CD4-positive, alpha-beta memory T cell (primary cell): ENCODE results near the gene C1orf87. TPM values are rescaled to one million over a fixed set of nuclear protein-coding genes. Genes with fewer than 3 reads are reported as not detected.

ENCODE experiments used
- CTCF ChIA-PET: fragments of 350-600 bp; sonication (Branson Sonifier 250); formaldehyde crosslinking; loops from one replicate; lab custom pipeline; 2021; ENCODE audit warnings: inconsistent platforms; ENCODE audit not compliant: partially characterized antibody; lab: Charles Lee
- POLR2A ChIA-PET: fragments of 350-600 bp; sonication (Branson Sonifier 250); formaldehyde crosslinking; loops from one replicate; lab custom pipeline; 2021; ENCODE audit not compliant: partially characterized antibody; lab: Charles Lee
- DNase-seq, 5 donors: peaks; one replicate each; pipeline versions ENCODE4 v3.0.0 to v3.0.0-alpha.2; 2020 to 2022; ENCODE audit warnings: mixed read lengths in 1 of 5
- H3K27ac ChIP-seq: one replicate; pipeline ENCODE4 v1.7.0; 2013; ENCODE audit warnings: low read depth, low read length
- H3K27me3 ChIP-seq: 2 replicates; pipeline ENCODE4 v1.7.0; 2013; ENCODE audit warnings: mild to moderate bottlenecking, low read length, moderate library complexity; ENCODE audit not compliant: insufficient read depth
- H3K36me3 ChIP-seq: 2 replicates; pipeline ENCODE4 v1.7.0; 2013; ENCODE audit warnings: mild to moderate bottlenecking, low read length, moderate library complexity; ENCODE audit not compliant: insufficient read depth
- H3K4me1 ChIP-seq: 2 replicates; pipeline ENCODE4 v1.7.0; 2013; ENCODE audit warnings: mild to moderate bottlenecking, low read length, moderate library complexity; ENCODE audit not compliant: insufficient read depth
- H3K4me3 ChIP-seq, 2 donors: one replicate each; pipeline ENCODE4 v1.7.0; 2013; ENCODE audit warnings: low read length in 2 of 2, mild to moderate bottlenecking in 1 of 2
- H3K9me3 ChIP-seq, 2 donors: one replicate each; pipeline ENCODE4 v1.7.0; 2013; ENCODE audit warnings: low read length in 2 of 2, control low read depth in 1 of 2; ENCODE audit not compliant: control insufficient read depth in 1 of 2
- H3K27ac Mint-ChIP-seq, 7 donors: one replicate each; pipeline ENCODE4 v1.8.0; 2020 to 2021; ENCODE audit warnings: mixed read lengths in 7 of 7, mild to moderate bottlenecking in 6 of 7, inconsistent platforms in 3 of 7, moderate library complexity in 3 of 7
- H3K27me3 Mint-ChIP-seq, 2 donors: one replicate each; pipeline ENCODE4 v1.8.0; 2020 to 2021; ENCODE audit warnings: mixed read lengths in 2 of 2
- H3K36me3 Mint-ChIP-seq, 2 donors: one replicate each; pipeline ENCODE4 v1.8.0; 2020 to 2021; ENCODE audit warnings: mixed read lengths in 2 of 2, inconsistent platforms in 1 of 2, mild to moderate bottlenecking in 1 of 2
- H3K4me1 Mint-ChIP-seq, 4 donors: one replicate each; pipeline ENCODE4 v1.8.0; 2020 to 2021; ENCODE audit warnings: mixed read lengths in 4 of 4, mild to moderate bottlenecking in 1 of 4
- H3K4me3 Mint-ChIP-seq, 8 donors: one replicate each; pipeline ENCODE4 v1.8.0; 2020 to 2021; ENCODE audit warnings: mixed read lengths in 8 of 8, mild to moderate bottlenecking in 7 of 8, moderate library complexity in 6 of 8, inconsistent platforms in 3 of 8
- H3K9me3 Mint-ChIP-seq, 8 donors: one replicate each; pipeline ENCODE4 v1.8.0; 2020 to 2021; ENCODE audit warnings: mixed read lengths in 8 of 8, mild to moderate bottlenecking in 5 of 8, inconsistent platforms in 3 of 8, moderate library complexity in 1 of 8
- intact Hi-C: fragments of 100-400 bp; cut with micrococcal nuclease; formaldehyde crosslinking; loops from one replicate; pipeline ENCODE4 v1.15.1; 2023
- polyA plus RNA-seq, 2 donors: library from polyadenylated mRNA; unstranded; fragments of 300-500 nt; fragmentation: Illumina TruSeq; gene quantifications; one replicate each; pipeline ENCODE4 v1.2.3, GENCODE V29; 2021
- total RNA-seq, 2 experiments: library from RNA; stranded (reverse); gene quantifications; one replicate each; pipeline ENCODE4 v1.2.3, GENCODE V29; 2021

The C1orf87 gene
- total and polyA plus RNA-seq, 4 experiments from 2014 or later: not detected

DNA sequence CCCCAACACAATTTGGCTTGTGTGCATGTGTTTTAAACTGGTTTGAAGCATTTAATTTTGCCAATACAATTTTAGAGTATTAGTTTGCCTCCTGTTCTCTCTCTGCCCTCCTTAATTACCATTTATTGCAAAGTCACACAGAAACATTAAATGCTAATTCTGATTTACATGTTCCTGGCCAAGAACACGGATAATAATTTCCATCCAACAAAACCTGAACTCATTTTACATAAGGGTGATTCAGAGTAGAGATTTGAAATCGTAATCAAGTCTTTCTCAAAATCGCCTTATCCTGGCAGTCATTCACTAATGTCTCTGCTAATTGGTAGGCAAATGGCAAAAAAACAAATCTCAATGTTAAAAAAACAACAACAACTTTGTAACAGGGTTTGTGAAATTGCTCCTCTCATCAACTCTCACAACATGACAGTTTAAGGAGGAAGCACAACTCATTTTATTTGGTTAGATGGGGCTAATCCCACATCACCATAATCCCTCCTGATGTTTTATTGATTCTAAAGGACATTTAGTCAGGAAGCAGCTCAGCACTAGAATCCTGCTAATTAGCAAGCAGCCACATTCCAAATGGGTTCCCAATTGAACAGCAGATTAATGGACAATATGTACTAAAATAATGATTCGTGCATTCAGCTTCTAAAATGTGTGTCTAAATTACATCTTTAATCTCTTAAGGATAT is 55.9 kb downstream of the C1orf87 start:
- ChIA-PET CTCF (no interaction called here), POLR2A (no interaction called here)
- intact Hi-C loops: no loop called here
- no peaks in the 10 kb centered on the region for H3K36me3 Mint-ChIP-seq
- no peak overlapping the region for H3K4me3 Mint-ChIP-seq
- Histone ChIP-seq H3K27ac (no peak overlapping the region), H3K4me1 (no peaks in the 10 kb centered on the region), H3K9me3 (no peaks in the 10 kb centered on the region), H3K4me3 (no peak overlapping the region), H3K36me3 (no peaks in the 10 kb centered on the region), H3K27me3 (no peaks in the 10 kb centered on the region)
- H3K9me3 Mint-ChIP-seq: peaks cover 0 to 12% (median 3%) of the 10 kb centered on the region in 8 donors
- H3K27me3 Mint-ChIP-seq: peaks cover 3 to 9% of the 10 kb centered on the region in 2 donors
- H3K27ac Mint-ChIP-seq: no peak overlapping the region
- DNase-seq: no peak
- no peaks in the 10 kb centered on the region for H3K4me1 Mint-ChIP-seq

DNA sequence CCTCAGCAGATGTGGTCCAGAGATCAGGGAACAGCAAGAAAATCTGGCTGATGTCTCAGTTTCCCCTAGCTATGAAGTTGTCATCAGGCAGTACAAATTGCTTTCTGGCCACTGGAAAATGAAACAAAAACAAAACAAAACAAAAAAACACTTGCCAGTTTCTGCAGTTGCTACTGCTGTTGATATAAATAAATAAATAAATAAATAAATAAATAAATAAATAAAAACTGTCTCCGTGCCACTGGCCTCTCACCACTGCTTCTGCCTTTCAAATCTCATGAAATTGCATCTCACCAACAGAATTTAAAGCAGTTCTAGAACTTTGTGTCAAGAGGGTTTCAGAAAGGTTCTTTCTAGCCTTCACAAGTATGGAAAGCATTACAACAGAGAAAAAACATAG is 62.9 kb downstream of the C1orf87 start:
- Mint-ChIP-seq H3K27me3 (peaks cover 3 to 7% of the 10 kb centered on the region in 2 donors), H3K27ac (no peak overlapping the region), H3K9me3 (no peaks in the 10 kb centered on the region), H3K4me3 (no peak overlapping the region), H3K36me3 (no peaks in the 10 kb centered on the region), H3K4me1 (no peaks in the 10 kb centered on the region)
- H3K36me3 ChIP-seq: no peaks in the 10 kb centered on the region
- ChIA-PET CTCF (no interaction called here), POLR2A (no interaction called here)
- intact Hi-C loops: no loop called here
- no peak for DNase-seq
- no peak overlapping the region for H3K4me3 ChIP-seq
- H3K27me3 ChIP-seq: no peaks in the 10 kb centered on the region
- H3K4me1 ChIP-seq: no peaks in the 10 kb centered on the region
- no peak overlapping the region for H3K27ac ChIP-seq
- H3K9me3 ChIP-seq: no peaks in the 10 kb centered on the region

GRCh38 chr1:60008500-60008899 is 65.1 kb downstream of the C1orf87 start:
- H3K27ac ChIP-seq: no peak overlapping the region
- DNase-seq: no peak
- peaks cover 0 to 4% (median 0%) of the 10 kb centered on the region in 8 donors for H3K9me3 Mint-ChIP-seq
- H3K36me3 ChIP-seq: no peaks in the 10 kb centered on the region
- CTCF ChIA-PET: interaction anchor here (1.0 kb wide), 1 partner anchor 32 kb away, joined by 5 read pairs; no protein-coding TSS in a partner anchor
- no peaks in the 10 kb centered on the region for H3K4me1 Mint-ChIP-seq
- no peak overlapping the region for H3K4me3 ChIP-seq
- POLR2A ChIA-PET: no interaction called here
- no peaks in the 10 kb centered on the region for H3K36me3 Mint-ChIP-seq
- intact Hi-C loops: no loop called here
- no peaks in the 10 kb centered on the region for H3K4me1 ChIP-seq
- no peak overlapping the region for H3K4me3 Mint-ChIP-seq
- H3K27me3 Mint-ChIP-seq: peaks cover 3 to 4% of the 10 kb centered on the region in 2 donors
- H3K27ac Mint-ChIP-seq: no peak overlapping the region
- H3K9me3 ChIP-seq: no peaks in the 10 kb centered on the region
- H3K27me3 ChIP-seq: no peaks in the 10 kb centered on the region

DNA sequence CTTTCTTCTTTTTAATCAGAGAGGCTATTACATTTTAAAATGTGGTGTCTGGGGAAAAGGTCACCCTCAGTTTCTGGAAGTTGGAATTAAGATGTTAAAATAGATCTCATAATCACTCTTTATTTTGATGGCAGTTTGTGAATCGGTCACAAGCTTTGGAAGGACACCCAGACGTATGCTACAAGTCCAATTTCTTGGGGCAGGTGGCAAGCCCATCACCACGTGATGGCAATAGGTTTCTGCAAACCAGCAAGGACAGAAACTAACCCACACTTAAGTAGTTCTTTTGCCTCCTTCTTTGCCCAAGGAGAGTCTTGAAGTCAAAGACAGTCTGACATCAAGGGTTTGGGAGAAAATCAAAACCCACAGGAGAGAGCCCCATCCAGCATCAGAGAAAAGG is 72.9 kb downstream of the C1orf87 start:
- Histone ChIP-seq H3K4me1 (no peaks in the 10 kb centered on the region), H3K27me3 (no peaks in the 10 kb centered on the region), H3K36me3 (no peaks in the 10 kb centered on the region), H3K9me3 (no peaks in the 10 kb centered on the region), H3K27ac (no peak overlapping the region), H3K4me3 (no peak overlapping the region)
- H3K4me3 Mint-ChIP-seq: no peak overlapping the region
- no peaks in the 10 kb centered on the region for H3K4me1 Mint-ChIP-seq
- H3K27ac Mint-ChIP-seq: no peak overlapping the region
- peaks cover 0 to 4% (median 0%) of the 10 kb centered on the region in 8 donors for H3K9me3 Mint-ChIP-seq
- no peaks in the 10 kb centered on the region for H3K36me3 Mint-ChIP-seq
- peaks cover 3 to 12% of the 10 kb centered on the region in 2 donors for H3K27me3 Mint-ChIP-seq
- intact Hi-C loops: no loop called here
- ChIA-PET CTCF (no interaction called here), POLR2A (no interaction called here)
- no peak for DNase-seq

GRCh38 chr1:59999746-60000145 is 73.8 kb downstream of the C1orf87 start:
- Mint-ChIP-seq H3K4me1 (no peaks in the 10 kb centered on the region), H3K9me3 (peaks cover 0 to 4% (median 0%) of the 10 kb centered on the region in 8 donors), H3K27me3 (peaks cover 3 to 15% of the 10 kb centered on the region in 2 donors), H3K27ac (no peak overlapping the region), H3K36me3 (no peaks in the 10 kb centered on the region), H3K4me3 (no peak overlapping the region)
- Histone ChIP-seq H3K27ac (no peak overlapping the region), H3K9me3 (no peaks in the 10 kb centered on the region), H3K27me3 (no peaks in the 10 kb centered on the region), H3K4me3 (no peak overlapping the region), H3K36me3 (no peaks in the 10 kb centered on the region), H3K4me1 (no peaks in the 10 kb centered on the region)
- ChIA-PET CTCF (interaction anchor here (1.6 kb wide), 1 partner anchor 29 kb away, joined by 3 read pairs; no protein-coding TSS in a partner anchor), POLR2A (no interaction called here)
- intact Hi-C loops: no loop called here
- DNase-seq: no peak

DNA sequence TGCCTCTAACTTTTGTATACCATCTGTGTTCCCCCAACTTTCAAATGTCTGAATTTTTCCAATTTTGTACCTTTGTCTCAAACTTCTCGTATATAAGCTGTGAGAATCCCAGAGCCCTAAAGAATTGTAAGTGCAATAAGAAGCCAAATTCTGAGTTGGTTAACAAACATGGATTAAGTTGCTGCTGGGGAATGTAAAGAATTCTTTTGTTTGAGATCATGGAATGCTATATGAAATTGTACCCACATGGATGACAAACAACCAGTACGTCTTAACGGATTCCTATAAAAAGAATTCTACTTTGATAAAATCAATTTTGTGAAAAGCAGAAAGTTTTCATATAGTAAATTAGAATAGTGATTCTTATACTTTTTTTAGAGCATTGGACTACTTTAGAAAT is 74.6 kb downstream of the C1orf87 start:
- Histone ChIP-seq H3K4me3 (no peak overlapping the region), H3K9me3 (no peaks in the 10 kb centered on the region), H3K27ac (no peak overlapping the region), H3K27me3 (no peaks in the 10 kb centered on the region), H3K4me1 (no peaks in the 10 kb centered on the region), H3K36me3 (no peaks in the 10 kb centered on the region)
- Mint-ChIP-seq H3K36me3 (no peaks in the 10 kb centered on the region), H3K4me1 (no peaks in the 10 kb centered on the region), H3K27me3 (peaks cover 3 to 13% of the 10 kb centered on the region in 2 donors), H3K4me3 (no peak overlapping the region), H3K9me3 (peaks cover 0 to 4% (median 0%) of the 10 kb centered on the region in 8 donors), H3K27ac (no peak overlapping the region)
- CTCF ChIA-PET: interaction anchor here (1.6 kb wide), 1 partner anchor 28 kb away, joined by 3 read pairs; no protein-coding TSS in a partner anchor
- intact Hi-C loops: no loop called here
- POLR2A ChIA-PET: no interaction called here
- DNase-seq: no peak

GRCh38 chr1:59997479-59998115 is 76.0 kb downstream of the C1orf87 start:
- POLR2A ChIA-PET: no interaction called here
- no peak overlapping the region for H3K27ac ChIP-seq
- no peaks in the 10 kb centered on the region for H3K36me3 Mint-ChIP-seq
- no peak overlapping the region for H3K4me3 Mint-ChIP-seq
- no peaks in the 10 kb centered on the region for H3K4me1 ChIP-seq
- no peaks in the 10 kb centered on the region for H3K4me1 Mint-ChIP-seq
- no peak overlapping the region for H3K27ac Mint-ChIP-seq
- peaks cover 3 to 13% of the 10 kb centered on the region in 2 donors for H3K27me3 Mint-ChIP-seq
- CTCF ChIA-PET: no interaction called here
- H3K36me3 ChIP-seq: no peaks in the 10 kb centered on the region
- H3K9me3 Mint-ChIP-seq: peaks cover 0 to 2% (median 0%) of the 10 kb centered on the region in 8 donors
- no peak overlapping the region for H3K4me3 ChIP-seq
- intact Hi-C loops: no loop called here
- no peaks in the 10 kb centered on the region for H3K27me3 ChIP-seq
- no peak for DNase-seq
- H3K9me3 ChIP-seq: no peaks in the 10 kb centered on the region
